Tibial artery (tissue), 4 donors: Measurements from ENCODE around the gene DUSP6.

Experiments
- DNase-seq, 2 donors: peaks; one replicate each; pipeline ENCODE4 v3.0.0-alpha.2; 2019
- H3K27ac ChIP-seq, 2 donors: fragments of 200-600 bp; sonication (generic) in 1 of 2; 1 replicate in 1 of 2; 2 replicates in 1 of 2; pipeline ENCODE4 v1.5.1; 2018 to 2019; ENCODE audit warnings: mild to moderate bottlenecking in 1 of 2
- H3K27me3 ChIP-seq, 2 donors: fragments of 200-600 bp; sonication (generic) in 1 of 2; one replicate each; pipeline versions ENCODE4 v1.5.1 to v1.6.0; 2016 to 2019
- H3K36me3 ChIP-seq, 3 donors: fragments of 200-600 bp; sonication (generic) in 2 of 3; one replicate each; pipeline ENCODE4 v1.5.1; 2016 to 2019; ENCODE audit warnings: mild to moderate bottlenecking in 2 of 3
- H3K4me1 ChIP-seq, 4 donors: fragments of 200-600 bp; sonication (generic) in 2 of 4; 1 replicate in 3 of 4; 2 replicates in 1 of 4; pipeline ENCODE4 v1.5.1; 2016 to 2019
- H3K4me3 ChIP-seq, 2 donors: fragments of 200-600 bp; sonication (generic) in 1 of 2; 1 replicate in 1 of 2; 2 replicates in 1 of 2; pipeline ENCODE4 v1.5.1; 2018 to 2019; ENCODE audit warnings: mild to moderate bottlenecking in 2 of 2
- H3K9me3 ChIP-seq, 3 donors: fragments of 200-600 bp; sonication (generic) in 1 of 3; one replicate each; pipeline ENCODE4 v1.5.1; 2016 to 2019
- intact Hi-C: fragments of 100-400 bp; cut with DNase I; formaldehyde crosslinking; loops from one replicate; pipeline ENCODE4 v1.15.0; 2023; ENCODE audit warnings: low total_unique reads
- TF ChIP-seq, protein P1 (sequence below), 2 experiments: fragments of 200-600 bp in 1 of 2; fragments of 450-650 bp in 1 of 2; IDR thresholded peaks; one replicate each; pipeline ENCODE4 v1.5.1; 2017 to 2019; ENCODE audit warnings: antibody characterized with exemption in 2 of 2, mild to moderate bottlenecking in 1 of 2, moderate library complexity in 1 of 2

Gene DUSP6

DNA sequence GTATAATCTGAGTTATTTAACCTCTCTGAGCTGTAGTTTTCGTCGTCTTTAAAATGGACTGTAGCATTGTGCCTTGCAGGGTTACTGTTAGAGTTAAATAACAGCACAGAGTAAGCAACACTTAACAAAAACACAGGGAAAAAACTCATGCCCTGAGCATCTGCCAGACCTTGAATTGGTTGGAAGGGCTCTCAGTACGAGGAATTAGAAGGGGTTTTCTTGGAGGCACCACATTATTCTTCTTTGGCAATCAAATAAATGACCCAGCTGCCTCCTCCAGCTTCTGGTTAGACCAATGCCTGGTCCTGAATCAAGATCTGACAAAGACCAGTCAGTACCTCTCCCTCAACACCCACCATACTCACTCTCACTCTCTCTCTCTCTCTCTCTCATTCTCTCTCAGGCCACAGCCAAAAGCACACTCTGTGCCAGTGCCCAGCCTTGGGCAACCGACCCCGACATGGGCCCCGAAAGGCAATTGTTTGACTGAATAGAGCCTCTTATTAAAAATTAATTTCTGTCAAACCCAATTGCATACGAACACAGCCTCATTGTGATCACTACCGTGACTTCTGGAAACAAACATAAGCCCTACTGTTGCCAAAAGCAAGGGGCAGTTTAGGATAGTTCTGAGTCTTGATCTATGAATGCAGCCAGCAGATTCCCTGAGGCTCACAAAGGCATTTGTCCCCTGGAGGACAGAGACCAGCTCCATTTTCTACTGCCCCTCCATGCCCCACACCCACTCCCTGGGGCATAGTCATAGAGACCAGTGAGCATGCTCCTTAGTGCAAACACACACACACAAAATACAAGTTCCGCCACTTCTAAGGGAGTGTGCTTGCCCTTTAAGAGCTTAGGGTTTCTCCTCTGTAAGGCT, 23.9 kb downstream of the DUSP6 start:
- H3K9me3 ChIP-seq: no peaks in the 10 kb centered on the region
- H3K4me3 ChIP-seq: no peak overlapping the region
- intact Hi-C loops: no loop called here
- no peak for DNase-seq
- no peaks in the 10 kb centered on the region for H3K36me3 ChIP-seq
- TF ChIP-seq, protein P1, sequence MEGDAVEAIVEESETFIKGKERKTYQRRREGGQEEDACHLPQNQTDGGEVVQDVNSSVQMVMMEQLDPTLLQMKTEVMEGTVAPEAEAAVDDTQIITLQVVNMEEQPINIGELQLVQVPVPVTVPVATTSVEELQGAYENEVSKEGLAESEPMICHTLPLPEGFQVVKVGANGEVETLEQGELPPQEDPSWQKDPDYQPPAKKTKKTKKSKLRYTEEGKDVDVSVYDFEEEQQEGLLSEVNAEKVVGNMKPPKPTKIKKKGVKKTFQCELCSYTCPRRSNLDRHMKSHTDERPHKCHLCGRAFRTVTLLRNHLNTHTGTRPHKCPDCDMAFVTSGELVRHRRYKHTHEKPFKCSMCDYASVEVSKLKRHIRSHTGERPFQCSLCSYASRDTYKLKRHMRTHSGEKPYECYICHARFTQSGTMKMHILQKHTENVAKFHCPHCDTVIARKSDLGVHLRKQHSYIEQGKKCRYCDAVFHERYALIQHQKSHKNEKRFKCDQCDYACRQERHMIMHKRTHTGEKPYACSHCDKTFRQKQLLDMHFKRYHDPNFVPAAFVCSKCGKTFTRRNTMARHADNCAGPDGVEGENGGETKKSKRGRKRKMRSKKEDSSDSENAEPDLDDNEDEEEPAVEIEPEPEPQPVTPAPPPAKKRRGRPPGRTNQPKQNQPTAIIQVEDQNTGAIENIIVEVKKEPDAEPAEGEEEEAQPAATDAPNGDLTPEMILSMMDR (IDR thresholded peaks at IDR 0.05): no peak
- no peaks in the 10 kb centered on the region for H3K27me3 ChIP-seq
- H3K4me1 ChIP-seq: peaks cover 0 to 5% (median 0%) of the 10 kb centered on the region in 4 donors
- H3K27ac ChIP-seq: no peak overlapping the region

DNA sequence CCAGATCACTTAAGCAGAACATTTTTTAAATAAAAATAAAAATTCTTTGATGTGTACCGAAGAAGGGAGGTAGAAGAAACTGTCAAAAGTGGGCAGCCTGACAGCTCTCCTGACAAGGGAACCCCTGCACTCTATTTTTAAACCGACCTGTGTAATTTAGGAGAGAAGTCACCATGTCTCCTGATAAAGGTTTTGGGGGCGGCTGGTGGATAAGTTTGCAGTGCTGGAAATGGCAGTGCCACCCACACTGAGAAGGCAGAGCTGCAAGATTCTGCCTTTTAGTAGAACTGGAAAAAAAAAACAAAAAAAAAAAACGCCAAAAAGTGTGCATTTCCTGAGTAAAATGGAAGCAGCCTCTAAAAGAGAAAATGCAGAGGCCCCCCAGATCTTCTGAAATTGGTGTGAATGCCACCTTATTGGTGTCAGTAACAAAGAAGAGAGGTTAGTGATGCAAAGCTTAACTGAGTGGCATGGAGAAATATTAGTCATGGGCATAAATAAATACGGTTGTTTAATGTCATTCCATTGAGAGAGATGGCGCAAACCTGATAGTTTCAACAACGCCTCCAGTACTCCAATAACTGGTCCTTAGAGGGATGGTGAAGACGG, 24.7 kb downstream of the DUSP6 start:
- intact Hi-C loops: no loop called here
- no peaks in the 10 kb centered on the region for H3K36me3 ChIP-seq
- no peak overlapping the region for H3K27ac ChIP-seq
- no peak overlapping the region for H3K4me3 ChIP-seq
- TF ChIP-seq, protein P1 (IDR thresholded peaks at IDR 0.05): no peak
- no peak for DNase-seq
- H3K4me1 ChIP-seq: peaks cover 0 to 5% (median 0%) of the 10 kb centered on the region in 4 donors
- H3K27me3 ChIP-seq: no peaks in the 10 kb centered on the region
- H3K9me3 ChIP-seq: no peaks in the 10 kb centered on the region

DNA sequence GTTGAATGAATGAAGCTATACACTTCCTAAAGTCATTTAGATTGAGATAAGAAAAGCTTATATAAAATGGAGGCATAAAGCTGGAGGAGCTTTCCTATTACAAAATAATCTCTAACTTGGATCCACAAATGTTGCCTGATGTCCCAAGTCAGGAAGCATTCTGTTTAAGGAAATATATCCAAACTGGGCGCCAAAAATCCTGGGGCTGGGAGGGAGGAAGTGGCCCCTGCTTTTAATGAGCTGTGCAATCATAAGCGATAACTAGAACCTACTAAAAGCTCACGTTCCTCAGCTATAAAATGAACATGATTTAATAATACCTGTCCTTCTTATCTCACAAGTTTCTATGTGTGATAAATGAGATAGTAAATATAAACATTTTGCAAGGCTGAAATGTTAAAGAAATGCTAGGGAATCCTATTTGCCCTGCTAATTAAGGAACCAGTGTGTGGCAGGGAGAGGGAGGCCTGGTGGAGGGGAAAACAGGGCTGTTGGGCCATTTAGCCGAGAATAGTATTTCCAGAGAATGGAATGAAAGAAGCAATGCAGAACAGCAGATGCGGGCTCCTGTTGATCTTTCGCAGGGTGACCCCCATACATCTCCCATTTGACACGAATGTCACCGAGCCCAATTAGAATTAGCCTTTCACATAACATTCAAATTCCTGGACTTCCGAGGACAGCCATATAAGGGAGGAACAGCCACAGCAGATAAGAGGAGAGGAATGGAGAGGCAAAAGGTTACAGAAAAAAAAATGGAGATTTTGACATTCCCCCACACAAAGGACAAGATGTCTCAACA, 25.9 kb downstream of the DUSP6 start:
- Histone ChIP-seq H3K36me3 (no peaks in the 10 kb centered on the region), H3K27me3 (no peaks in the 10 kb centered on the region), H3K9me3 (no peaks in the 10 kb centered on the region), H3K4me3 (no peak overlapping the region), H3K4me1 (peaks cover 0 to 5% (median 0%) of the 10 kb centered on the region in 4 donors), H3K27ac (no peak overlapping the region)
- intact Hi-C loops: no loop called here
- DNase-seq: no peak
- TF ChIP-seq, protein P1 (IDR thresholded peaks at IDR 0.05): no peak

DNA sequence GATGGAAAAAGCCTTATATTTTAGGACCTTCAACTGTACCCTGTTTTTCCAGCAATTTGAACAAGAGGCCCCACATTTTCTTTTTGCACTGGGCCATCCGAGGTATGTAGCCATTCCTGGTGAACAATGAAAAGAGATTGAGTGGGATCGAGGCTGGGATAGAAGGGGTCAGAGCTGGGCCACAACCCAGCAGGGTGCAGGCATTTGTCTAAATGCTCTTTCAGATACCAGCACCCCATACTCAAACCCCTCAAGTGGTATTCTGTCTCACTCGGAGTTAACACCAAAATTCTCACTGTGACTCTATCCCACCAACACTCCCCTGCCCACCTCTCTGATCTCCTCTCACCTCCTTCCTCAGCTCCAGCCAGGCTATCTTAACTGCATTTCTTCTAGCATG, 26.8 kb downstream of the DUSP6 start:
- Histone ChIP-seq H3K27ac (no peak overlapping the region), H3K4me3 (no peak overlapping the region), H3K36me3 (no peaks in the 10 kb centered on the region), H3K27me3 (no peaks in the 10 kb centered on the region), H3K4me1 (peaks cover 0 to 5% (median 0%) of the 10 kb centered on the region in 4 donors), H3K9me3 (no peaks in the 10 kb centered on the region)
- TF ChIP-seq, protein P1 (IDR thresholded peaks at IDR 0.05): no peak
- intact Hi-C loops: no loop called here
- no peak for DNase-seq

DNA sequence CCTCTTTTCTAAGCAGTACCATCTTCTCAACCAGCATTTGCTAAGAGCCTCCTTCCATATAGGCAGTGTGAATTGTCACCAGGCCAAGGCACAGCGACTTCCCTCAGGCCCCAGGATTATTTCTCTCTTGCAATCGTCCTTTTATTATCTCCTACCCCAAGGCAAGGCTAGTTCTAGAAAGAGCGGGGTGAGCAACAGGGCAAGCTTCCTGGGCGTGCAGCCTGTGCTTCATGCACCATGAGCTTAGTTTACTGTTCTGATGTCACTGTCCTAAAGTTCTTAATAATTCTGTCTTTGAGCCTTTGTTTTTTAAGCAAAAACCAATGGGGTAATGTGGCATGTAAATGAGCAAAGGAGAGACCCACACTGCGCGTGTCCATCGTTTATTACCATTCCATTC, 27.9 kb downstream of the DUSP6 start:
- Histone ChIP-seq H3K9me3 (no peaks in the 10 kb centered on the region), H3K36me3 (no peaks in the 10 kb centered on the region), H3K27me3 (no peaks in the 10 kb centered on the region), H3K4me3 (no peak overlapping the region), H3K27ac (no peak overlapping the region), H3K4me1 (peaks cover 0 to 5% (median 0%) of the 10 kb centered on the region in 4 donors)
- DNase-seq: no peak
- intact Hi-C loops: no loop called here
- TF ChIP-seq, protein P1 (IDR thresholded peaks at IDR 0.05): no peak
